ENCODE measurements around the gene ZNF891.

DNA sequence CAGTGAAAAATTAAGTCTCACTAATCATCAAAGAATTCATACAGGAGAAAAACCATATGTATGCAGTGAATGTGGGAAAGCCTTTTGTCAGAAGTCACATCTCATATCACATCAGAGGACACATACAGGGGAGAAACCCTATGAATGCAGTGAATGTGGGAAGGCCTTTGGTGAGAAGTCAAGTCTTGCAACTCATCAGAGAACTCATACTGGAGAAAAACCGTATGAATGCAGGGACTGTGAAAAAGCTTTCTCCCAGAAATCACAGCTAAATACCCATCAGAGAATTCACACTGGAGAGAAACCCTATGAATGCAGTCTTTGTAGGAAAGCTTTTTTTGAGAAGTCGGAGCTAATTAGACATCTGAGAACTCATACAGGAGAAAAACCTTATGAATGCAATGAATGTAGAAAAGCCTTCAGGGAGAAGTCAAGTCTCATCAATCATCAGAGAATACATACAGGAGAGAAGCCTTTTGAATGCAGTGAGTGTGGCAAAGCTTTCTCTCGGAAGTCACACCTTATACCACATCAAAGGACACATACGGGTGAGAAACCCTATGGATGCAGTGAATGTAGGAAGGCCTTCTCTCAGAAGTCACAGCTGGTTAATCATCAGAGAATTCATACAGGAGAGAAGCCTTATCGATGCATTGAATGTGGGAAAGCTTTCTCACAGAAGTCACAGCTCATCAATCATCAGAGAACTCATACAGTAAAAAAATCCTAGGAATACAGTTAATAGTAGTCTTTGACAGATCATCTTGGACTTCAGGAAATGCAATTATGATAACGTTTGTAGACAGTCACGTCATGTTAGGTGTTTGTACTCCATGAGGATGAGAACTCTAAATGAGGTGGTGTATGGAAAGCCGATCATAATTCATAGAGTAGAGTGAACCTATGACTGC lies 71.6 kb downstream of the ZNF891 start:
- TF ChIP-seq, protein P1, sequence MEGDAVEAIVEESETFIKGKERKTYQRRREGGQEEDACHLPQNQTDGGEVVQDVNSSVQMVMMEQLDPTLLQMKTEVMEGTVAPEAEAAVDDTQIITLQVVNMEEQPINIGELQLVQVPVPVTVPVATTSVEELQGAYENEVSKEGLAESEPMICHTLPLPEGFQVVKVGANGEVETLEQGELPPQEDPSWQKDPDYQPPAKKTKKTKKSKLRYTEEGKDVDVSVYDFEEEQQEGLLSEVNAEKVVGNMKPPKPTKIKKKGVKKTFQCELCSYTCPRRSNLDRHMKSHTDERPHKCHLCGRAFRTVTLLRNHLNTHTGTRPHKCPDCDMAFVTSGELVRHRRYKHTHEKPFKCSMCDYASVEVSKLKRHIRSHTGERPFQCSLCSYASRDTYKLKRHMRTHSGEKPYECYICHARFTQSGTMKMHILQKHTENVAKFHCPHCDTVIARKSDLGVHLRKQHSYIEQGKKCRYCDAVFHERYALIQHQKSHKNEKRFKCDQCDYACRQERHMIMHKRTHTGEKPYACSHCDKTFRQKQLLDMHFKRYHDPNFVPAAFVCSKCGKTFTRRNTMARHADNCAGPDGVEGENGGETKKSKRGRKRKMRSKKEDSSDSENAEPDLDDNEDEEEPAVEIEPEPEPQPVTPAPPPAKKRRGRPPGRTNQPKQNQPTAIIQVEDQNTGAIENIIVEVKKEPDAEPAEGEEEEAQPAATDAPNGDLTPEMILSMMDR (IDR thresholded peaks at IDR 0.05) = no peak
- no peak for TF ChIP-seq POLR2A (IDR thresholded peaks at IDR 0.05)

Data from adrenal gland (tissue), 5 donors.